HUDEP-2 (cell line): ENCODE data around the gene SPAG16.
"Not testable (repeated sequence)": the region's sequence is repeated elsewhere in the genome, so short reads cannot be mapped to it uniquely, and the experiment has no call there.

ENCODE experiments used
- DNase-seq, 76 experiments: peaks; one replicate each; lab custom pipeline; 2025; ENCODE audit not compliant: unreplicated experiment in 76 of 76; lab: John Stamatoyannopoulos, UW

The SPAG16 gene

GRCh38 chr2:213266421-213266820, 17.8 kb upstream of the SPAG16 start:
- no peak for DNase-seq

DNA sequence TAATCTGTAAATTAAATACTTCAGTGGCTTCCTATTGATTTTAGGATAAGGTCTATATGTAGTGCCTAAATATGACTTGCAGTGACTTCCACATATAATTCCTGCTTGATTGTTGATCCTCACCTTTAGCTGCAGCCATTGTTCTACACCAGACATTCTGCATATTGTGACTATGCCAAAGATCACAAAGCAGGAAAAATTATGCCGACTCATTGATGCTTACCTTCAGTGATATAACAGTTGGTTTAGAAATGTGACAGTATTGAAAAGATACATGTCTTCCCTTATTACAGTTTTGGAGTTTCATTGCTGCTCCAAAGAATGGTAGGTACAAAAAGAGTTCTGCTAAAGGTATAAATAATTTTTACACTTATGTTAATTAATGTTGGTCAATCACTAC, 12.3 kb upstream of the SPAG16 start:
- no peak for DNase-seq

GRCh38 chr2:213274143-213274542, 10.1 kb upstream of the SPAG16 start:
- no peak for DNase-seq

DNA sequence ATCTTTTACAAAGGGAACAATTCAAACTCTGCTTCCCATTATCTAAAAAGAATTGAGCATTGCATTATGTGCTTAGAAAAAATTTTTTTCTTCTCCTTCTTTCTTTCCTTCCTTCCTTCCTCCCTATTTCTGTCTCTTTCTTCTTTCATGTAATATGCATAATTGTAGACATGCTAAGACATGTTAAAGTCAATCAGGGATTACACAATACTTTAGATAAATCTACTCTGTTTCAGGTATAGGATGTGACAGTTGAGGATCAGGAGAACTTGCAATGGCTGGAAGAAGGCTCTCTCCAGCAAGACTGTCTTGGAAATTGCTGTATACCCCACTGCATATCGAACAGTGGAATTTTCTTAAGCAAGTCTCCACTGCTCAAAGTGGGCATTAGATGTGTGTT, 9.0 kb upstream of the SPAG16 start:
- DNase-seq, result no peak

DNA sequence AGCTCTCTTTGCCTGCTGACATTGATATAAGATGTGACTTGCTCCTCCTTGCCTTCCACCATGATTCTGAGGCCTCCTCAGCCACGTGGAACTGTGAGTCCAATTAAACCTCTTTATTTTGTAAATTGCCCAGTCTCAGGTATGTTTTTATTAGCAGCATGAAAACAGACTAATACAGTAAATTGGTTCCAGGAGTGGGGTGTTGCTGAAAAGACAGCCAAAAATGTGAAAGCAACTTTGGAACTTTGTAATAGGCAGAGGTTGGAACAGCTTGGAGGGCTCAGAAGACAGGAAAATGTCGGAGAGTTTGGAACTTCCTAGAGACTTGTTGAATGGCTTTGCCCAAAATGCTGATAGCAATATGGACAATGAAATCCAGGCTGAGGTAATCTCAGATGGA, 7.1 kb upstream of the SPAG16 start:
- not testable (repeated sequence) for DNase-seq

DNA sequence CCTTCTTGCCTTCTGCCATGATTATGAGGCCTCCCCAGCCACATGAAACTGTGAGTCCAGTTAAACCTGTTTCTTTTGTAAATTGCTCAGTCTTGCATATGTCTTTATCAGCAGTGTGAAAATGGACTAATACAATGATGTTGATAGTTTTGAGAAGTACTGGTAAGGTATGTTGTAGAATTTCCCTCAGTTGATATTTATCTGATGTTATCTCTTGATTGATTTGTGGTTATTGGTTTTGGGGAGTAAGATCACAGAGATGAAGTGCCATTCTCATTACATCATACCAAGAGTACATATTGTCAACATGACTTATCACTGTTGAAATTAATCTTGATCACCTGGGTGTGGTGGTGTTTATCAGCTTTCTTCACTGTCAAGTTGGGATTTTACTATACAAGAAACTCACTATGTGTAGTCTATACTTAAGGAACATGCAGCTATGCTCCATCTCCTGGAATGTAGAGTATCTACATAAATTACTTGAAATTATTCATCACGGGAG, 5.1 kb upstream of the SPAG16 start:
- DNase-seq, result no peak

DNA sequence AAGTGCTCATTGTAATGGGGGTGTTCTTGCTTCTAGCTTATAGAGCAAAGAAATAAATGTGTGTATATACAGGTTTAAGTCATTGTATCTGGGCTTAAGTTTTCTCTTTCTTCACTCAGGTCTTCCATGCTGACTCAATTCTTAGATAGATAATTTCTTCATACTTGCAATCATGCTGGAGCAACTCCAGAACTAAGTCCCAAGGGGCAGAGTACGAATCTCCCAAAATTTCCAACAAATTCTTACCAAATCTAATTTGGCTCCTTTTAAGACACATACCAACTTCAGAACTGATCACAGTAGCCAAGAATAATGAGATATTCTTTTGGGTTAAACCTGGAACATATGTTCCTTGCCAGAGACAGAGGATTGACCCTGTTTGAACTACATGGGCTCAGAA, 4.3 kb upstream of the SPAG16 start:
- no peak for DNase-seq

- DNase-seq, result no peak
Observed at GRCh38 chr2:213281156-213281555, 3.1 kb upstream of the SPAG16 start.

GRCh38 chr2:213285404-213285803, 1.1 kb downstream of the SPAG16 start:
- DNase-seq, result no peak

DNA sequence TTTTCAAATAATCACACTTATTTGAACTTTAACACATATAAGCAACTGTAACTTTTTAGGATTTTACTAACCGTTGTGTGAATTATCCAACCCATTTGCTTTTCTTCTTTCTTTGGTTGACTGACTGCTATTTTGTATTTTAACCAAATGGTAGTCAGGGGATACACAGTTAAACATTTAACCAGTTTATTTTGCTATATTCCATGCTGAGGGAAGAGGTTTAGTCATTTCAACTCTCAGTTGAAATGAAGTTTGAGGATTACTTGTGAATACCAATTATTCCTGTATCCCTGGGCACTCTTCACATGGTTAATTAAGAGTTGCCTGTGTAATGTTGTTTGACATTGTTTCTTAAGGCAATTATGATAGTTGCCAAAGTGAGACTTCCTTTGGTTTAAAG, 1.9 kb downstream of the SPAG16 start:
- DNase-seq, result no peak

- no peak for DNase-seq
Observed at GRCh38 chr2:213288913-213289700, 4.8 kb downstream of the SPAG16 start.

DNA sequence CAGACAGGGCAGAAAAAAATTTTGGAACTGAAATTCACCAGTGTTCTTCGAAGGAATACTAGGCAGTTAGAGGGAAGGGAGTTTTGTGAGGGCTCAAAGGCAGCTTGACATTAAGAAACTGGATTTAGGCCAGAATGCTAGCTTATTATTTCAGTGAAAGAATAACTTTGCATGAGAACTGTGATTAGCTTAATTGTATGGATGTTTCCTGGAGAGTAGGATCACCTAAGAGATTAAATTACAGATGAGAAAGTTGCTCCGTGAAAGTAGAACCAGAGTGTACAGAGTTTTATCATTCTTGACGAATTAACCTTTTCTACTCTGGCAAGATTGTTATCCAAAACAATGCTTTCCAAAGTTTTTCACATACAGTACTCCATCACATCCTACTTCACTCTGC, 6.2 kb downstream of the SPAG16 start:
- DNase-seq, result no peak

- DNase-seq, result no peak
Observed at GRCh38 chr2:213296270-213296669, 12.0 kb downstream of the SPAG16 start.

GRCh38 chr2:213306316-213306942, 22.2 kb downstream of the SPAG16 start:
- DNase-seq, result peak in 61 of 76 experiments; percentile 1 to 67 (median 32)

- peak in 1 of 76 experiments; percentile 9 for DNase-seq
Observed at GRCh38 chr2:213315168-213315876, 31.1 kb downstream of the SPAG16 start.

GRCh38 chr2:213316001-213316735, 31.9 kb downstream of the SPAG16 start:
- DNase-seq, result no peak

DNA sequence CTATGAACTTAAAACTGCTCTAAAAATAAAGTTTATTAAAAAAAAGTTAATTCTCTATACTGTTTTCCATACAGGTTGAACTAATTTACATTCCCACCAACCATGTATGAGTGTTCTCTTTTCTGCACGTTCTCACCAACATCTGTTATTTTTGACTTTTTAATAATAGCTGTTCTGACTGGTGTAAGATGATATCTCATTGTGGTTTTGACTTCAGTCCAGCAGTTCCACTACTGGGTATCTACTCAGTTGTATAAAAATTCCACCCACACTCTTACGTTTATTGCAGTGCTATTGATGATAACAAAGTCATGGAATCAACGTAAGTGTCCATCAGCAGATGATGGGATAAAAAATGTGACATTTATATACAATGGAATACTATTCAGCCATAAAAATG, 33.7 kb downstream of the SPAG16 start:
- peak in 17 of 76 experiments; percentile 2 to 71 (median 23) for DNase-seq

DNA sequence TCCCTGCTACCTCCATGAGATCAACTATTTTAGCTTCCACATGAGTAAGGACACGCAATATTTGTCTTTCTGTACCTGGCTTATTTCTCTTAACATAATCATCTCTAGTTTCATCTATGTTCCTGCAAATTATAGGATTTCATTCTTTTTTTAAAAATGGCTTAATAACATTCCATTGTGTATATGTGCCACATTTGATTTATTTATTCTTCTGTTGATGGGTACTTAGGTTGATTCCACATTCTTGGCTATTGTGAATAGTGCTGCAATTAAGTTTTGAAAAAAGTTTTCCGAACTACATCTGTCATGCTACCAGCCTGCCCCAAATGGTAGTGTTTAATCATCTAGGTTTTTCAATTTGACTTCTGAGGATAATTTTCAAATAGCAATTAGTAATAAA, 36.3 kb downstream of the SPAG16 start:
- no peak for DNase-seq

DNA sequence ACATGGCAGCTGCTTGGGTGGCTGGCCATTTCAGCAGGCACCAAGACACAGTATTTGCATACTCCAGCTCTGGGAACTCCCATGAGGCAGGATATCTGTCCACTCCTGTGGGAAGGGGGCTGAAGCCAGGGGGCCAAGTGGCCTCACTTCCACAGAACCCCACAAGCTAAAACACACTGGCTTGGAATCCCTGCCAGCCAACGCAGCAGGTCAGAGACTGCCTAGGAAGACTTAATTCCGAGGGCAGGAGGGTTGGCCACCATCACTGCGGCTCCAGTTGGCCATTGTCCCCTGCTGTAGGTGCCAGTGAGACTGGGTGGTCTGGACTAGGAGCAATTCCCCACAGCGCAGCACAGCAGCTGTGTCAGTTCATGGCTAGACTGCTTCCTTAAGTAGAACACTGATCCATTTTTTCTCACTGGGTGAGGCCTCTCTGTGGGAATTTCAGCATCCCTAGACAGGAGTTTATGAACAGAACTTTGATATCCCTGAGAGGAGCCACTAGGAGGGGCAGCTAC, 52.0 kb downstream of the SPAG16 start:
- DNase-seq, result no peak

DNA sequence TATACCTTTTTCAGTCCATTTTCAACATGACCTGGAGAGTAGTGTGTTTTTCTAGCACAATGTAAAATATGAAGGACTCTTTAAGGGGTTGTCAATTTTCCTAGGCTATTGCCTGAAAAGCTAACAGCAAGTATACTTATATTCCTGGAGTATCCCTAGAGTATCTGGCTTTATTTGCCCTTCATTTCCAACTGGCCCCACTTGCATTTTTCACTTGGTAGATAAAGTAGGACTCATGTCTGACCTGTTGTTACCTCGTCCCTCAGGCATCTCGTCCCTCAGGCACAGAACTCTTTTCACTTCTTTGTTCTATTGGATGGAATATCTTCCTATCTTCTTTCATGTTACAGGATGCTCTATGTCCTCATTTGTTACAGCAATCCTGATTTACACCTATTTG, 69.2 kb downstream of the SPAG16 start:
- DNase-seq, result no peak

DNA sequence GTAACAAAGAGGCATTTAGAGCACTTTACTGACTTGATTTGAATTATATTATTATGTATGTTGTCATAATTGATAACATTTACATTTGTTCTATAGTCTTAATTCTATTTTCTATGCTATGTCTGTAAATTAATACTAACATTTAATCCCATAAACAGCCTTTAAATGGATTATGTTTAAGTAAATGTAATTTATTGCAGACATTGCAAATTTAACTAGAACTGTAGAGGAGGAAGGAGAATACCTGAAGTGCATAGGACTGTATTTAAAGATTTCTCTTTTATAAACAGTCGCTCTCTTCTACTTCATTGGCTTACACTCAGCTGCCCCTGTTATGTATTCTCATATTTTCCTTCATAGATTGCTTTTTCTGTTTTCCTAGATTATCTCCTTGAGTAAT, 92.4 kb downstream of the SPAG16 start:
- no peak for DNase-seq
